Smooth muscle cell (in vitro differentiated cells): ENCODE data around the gene RBM20. TPM values are rescaled to one million over a fixed set of nuclear protein-coding genes. Genes with fewer than 3 reads are reported as not detected.

Experiments
- DNase-seq: peaks from one replicate; lab custom pipeline; 2025; ENCODE audit not compliant: unreplicated experiment; lab: John Stamatoyannopoulos, UW
- H2AFZ ChIP-seq: fragments of 200-600 bp; sonication (generic); 2 replicates; pipeline ENCODE4 v1.6.0; 2016; ENCODE audit warnings: antibody characterized with exemption, low read depth, mild to moderate bottlenecking
- H3F3A ChIP-seq: fragments of 200-600 bp; sonication (generic); 2 replicates; pipeline ENCODE4 v1.6.0; 2017; ENCODE audit warnings: antibody characterized with exemption, low read depth
- H3K27ac ChIP-seq: fragments of 200-600 bp; sonication (generic); 2 replicates; pipeline ENCODE4 v1.5.1; 2016; ENCODE audit warnings: low read depth, mild to moderate bottlenecking
- H3K27me3 ChIP-seq: fragments of 200-600 bp; sonication (generic); 2 replicates; pipeline ENCODE4 v1.6.1; 2016; ENCODE audit warnings: low read depth, mild to moderate bottlenecking
- H3K36me3 ChIP-seq: fragments of 200-600 bp; sonication (generic); 2 replicates; pipeline ENCODE4 v1.5.1; 2016; ENCODE audit warnings: low read depth
- H3K4me1 ChIP-seq: fragments of 200-600 bp; sonication (generic); 2 replicates; pipeline ENCODE4 v1.5.1; 2016; ENCODE audit warnings: low read depth
- H3K4me2 ChIP-seq: fragments of 200-600 bp; sonication (generic); 2 replicates; pipeline ENCODE4 v1.6.0; 2016; ENCODE audit warnings: mild to moderate bottlenecking
- H3K4me3 ChIP-seq: fragments of 200-600 bp; sonication (generic); 2 replicates; pipeline ENCODE4 v1.5.1; 2016; ENCODE audit warnings: mild to moderate bottlenecking
- H3K79me2 ChIP-seq: fragments of 200-600 bp; sonication (generic); 2 replicates; pipeline ENCODE4 v1.6.0; 2016; ENCODE audit warnings: low read depth, mild to moderate bottlenecking
- H3K9ac ChIP-seq: fragments of 200-600 bp; sonication (generic); 2 replicates; pipeline ENCODE4 v1.6.0; 2016; ENCODE audit warnings: low read depth
- H3K9me3 ChIP-seq: fragments of 200-600 bp; sonication (generic); replicated peaks from 2 replicates; pipeline ENCODE4 v1.5.1; 2016; ENCODE audit warnings: low read depth
- H4K20me1 ChIP-seq: fragments of 200-600 bp; sonication (generic); 2 replicates; pipeline ENCODE4 v1.6.0; 2016; ENCODE audit warnings: low read depth
- CTCF ChIP-seq: fragments of 200-600 bp; sonication (generic); IDR thresholded peaks from 2 replicates; pipeline ENCODE4 v1.5.1; 2017; ENCODE audit warnings: borderline replicate concordance, mild to moderate bottlenecking, antibody characterized with exemption; ENCODE audit not compliant: insufficient read depth, poor library complexity, severe bottlenecking
- WGBS: methylation state at CpG from one replicate; pipeline ENCODE4 v1.1.7; 2016; ENCODE audit warnings: low lambda C conversion rate; 5-methylcytosine and 5-hydroxymethylcytosine counted together
- polyA plus RNA-seq: library from polyadenylated mRNA; unstranded; fragments of >200 nt; fragmentation: Nextera tagmentation; extraction: Ambion mirVana; gene quantifications from 2 replicates; pipeline ENCODE4 v1.2.1, GENCODE V29; 2016
- total RNA-seq: library from RNA; depleted of rRNA; stranded (reverse); fragments of >200 nt; gene quantifications from 2 replicates; pipeline ENCODE4 v1.2.3, GENCODE V29; 2014

Gene RBM20
- total and polyA plus RNA-seq, 2 experiments from 2014 or later = 0.09 TPM

DNA sequence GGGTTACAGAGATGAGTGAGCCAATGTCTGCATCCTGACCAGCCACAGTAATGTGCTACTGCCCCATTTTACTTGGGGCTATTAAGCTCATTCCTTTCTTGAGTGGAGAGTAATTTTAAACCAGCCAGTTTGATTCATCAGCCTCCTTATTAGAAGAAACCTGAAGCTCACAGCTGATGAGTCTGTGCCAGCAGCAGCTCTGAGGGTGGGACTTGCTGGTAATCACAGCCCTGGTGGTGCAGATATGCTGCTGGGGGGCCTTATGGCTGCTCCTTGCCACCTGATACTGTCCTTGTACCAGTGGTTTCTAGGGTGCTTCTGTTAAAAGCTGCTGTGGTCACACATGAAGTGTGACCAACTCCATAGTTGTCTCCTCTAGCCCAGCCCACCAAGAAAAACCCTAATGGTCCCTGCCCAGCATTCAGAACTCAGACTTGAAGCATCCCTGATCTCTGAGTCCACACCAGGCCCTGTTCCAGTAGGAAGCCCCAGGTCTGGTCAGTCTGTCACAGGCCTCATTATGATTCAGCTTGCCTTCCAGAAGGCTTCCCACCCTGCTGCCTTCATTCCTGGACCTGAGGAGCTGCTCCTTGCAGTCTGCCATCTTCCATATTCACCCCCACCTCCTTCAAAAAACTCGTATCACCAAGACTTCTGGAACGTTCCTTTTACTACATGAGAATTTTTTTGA is 28.9 kb upstream of the RBM20 start:
- no peak for DNase-seq
- Histone ChIP-seq H3K4me1 (no peaks in the 10 kb centered on the region), H3K27me3 (peaks cover 8% of the 10 kb centered on the region), H3K4me2 (no peak overlapping the region), H4K20me1 (no peaks in the 10 kb centered on the region), H3K9me3 (no peaks in the 10 kb centered on the region), H3K9ac (no peak overlapping the region), H3K36me3 (no peaks in the 10 kb centered on the region), H3K4me3 (no peak overlapping the region), H3F3A (no peaks in the 10 kb centered on the region), H3K79me2 (no peaks in the 10 kb centered on the region), H3K27ac (no peak overlapping the region), H2AFZ (no peak overlapping the region)
- TF ChIP-seq CTCF = no peak
- 93% methylated on average over 2 of the region's 2 CpGs for WGBS

- DNase-seq = no peak
- Histone ChIP-seq H3K27ac (no peak overlapping the region), H3K9ac (no peak overlapping the region), H3K4me1 (no peaks in the 10 kb centered on the region), H3F3A (no peaks in the 10 kb centered on the region), H3K36me3 (no peaks in the 10 kb centered on the region), H3K4me2 (no peak overlapping the region), H3K9me3 (no peaks in the 10 kb centered on the region), H3K4me3 (no peak overlapping the region), H4K20me1 (no peaks in the 10 kb centered on the region), H3K79me2 (no peaks in the 10 kb centered on the region), H2AFZ (no peak overlapping the region), H3K27me3 (peaks cover 8% of the 10 kb centered on the region)
- 95% methylated on average over 5 of the region's 5 CpGs for WGBS
- TF ChIP-seq CTCF = no peak
Measured at GRCh38 chr10:110616493-110617033, 27.6 kb upstream of the RBM20 start.

DNA sequence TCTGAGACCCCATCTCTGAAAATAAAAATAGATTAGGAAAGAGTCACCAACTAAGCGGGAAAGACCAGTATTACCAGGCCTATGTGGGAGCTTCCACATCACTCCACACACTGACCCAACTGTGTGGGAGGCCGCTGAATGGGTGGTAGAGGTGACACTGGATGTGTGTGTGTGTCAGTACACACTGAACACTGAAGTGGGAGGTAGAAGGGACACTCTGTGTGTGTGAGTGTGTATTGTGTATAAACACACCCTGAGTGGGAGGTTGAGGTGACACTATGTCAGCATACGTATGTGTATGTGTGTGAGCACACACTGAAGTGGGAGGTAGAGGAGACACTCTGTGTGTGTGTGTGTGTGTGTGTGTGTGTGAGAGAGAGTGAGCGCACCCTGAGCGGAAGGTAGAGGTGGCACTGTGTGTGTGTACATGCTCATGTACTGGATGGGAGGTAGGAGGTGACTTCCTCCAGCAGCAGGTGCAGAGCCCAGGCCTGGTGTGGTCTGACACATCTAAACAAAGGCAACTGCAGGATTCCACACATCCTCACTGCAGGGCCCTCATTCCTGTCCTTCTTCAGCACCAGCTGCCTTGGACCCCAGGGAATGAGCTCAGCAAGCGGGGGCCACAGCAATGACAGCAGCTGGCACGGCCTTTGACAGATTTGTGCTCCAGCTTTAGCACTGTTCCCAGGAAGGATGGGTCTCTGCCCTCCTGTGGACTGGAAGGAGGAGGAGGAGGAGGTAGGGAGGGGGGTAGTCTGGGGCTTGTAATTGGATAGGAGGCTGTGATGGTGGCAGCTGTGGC is 26.5 kb upstream of the RBM20 start:
- H3F3A ChIP-seq = no peaks in the 10 kb centered on the region
- no peak overlapping the region for H3K4me3 ChIP-seq
- no peaks in the 10 kb centered on the region for H3K27me3 ChIP-seq
- H3K4me1 ChIP-seq = no peaks in the 10 kb centered on the region
- no peak for DNase-seq
- H4K20me1 ChIP-seq = no peaks in the 10 kb centered on the region
- no peaks in the 10 kb centered on the region for H3K36me3 ChIP-seq
- no peak overlapping the region for H3K27ac ChIP-seq
- H3K4me2 ChIP-seq = no peak overlapping the region
- H3K79me2 ChIP-seq = no peaks in the 10 kb centered on the region
- H2AFZ ChIP-seq = no peak overlapping the region
- H3K9me3 ChIP-seq = no peaks in the 10 kb centered on the region
- 94% methylated on average over 7 of the region's 7 CpGs for WGBS
- TF ChIP-seq CTCF = no peak
- no peak overlapping the region for H3K9ac ChIP-seq
